Measurements from ENCODE around the gene NOS3. TPM values are rescaled to one million over a fixed set of nuclear protein-coding genes. Genes with fewer than 3 reads are reported as not detected.
A peak's percentile ranks its signal among the peaks of the same experiment; 100 is the strongest.

Gene NOS3
- total and polyA plus RNA-seq, 9 of the 15 experiments (the other 6 are each of a cell fraction or from before 2014, with no cell fraction given): 1.1 to 121 (median 23.6) TPM

DNA sequence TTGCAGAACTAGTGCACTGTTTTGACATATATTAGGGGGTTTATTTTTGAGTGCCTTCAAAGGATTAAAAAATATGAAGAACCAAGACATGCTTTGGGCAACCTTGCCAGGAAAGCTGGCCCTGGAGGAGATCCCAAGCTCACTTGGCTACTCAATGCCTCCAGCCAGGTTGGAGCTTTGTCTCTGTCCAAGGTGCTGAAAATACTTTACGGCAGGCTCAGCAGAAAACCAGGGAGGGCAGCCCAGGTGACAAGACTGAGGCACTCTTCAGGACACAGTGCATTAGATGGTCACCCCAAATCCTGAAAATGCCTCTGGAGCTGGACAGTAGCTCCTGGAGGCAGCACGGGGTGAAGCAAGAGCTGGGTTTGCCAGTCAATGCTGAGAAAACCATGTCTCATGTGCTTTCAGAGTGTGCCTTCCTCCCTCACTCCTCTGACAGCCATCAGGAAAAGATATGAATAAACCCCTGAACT lies 6.9 kb upstream of the NOS3 start (continued):
- no peak for TF ChIP-seq NFATC3 (IDR thresholded peaks at IDR 0.05)
- TF ChIP-seq HDGF (IDR thresholded peaks at IDR 0.05): no peak
- no peak for TF ChIP-seq SETDB1 (IDR thresholded peaks at IDR 0.05; ENCODE audit: low read length)
- TF ChIP-seq, protein P1, sequence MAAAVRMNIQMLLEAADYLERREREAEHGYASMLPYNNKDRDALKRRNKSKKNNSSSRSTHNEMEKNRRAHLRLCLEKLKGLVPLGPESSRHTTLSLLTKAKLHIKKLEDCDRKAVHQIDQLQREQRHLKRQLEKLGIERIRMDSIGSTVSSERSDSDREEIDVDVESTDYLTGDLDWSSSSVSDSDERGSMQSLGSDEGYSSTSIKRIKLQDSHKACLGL (CRISPR knock-in tag; IDR thresholded peaks at IDR 0.05; ENCODE audit: borderline replicate concordance, poor library complexity, severe bottlenecking): no peak
- TF ChIP-seq PKNOX1 (IDR thresholded peaks at IDR 0.05): no peak
- TF ChIP-seq XRCC3 (IDR thresholded peaks at IDR 0.05): no peak
- no peak for TF ChIP-seq GTF2A2 (tag; IDR thresholded peaks at IDR 0.05)
- TF ChIP-seq ZNF444 (CRISPR knock-in tag; IDR thresholded peaks at IDR 0.05): no peak
- no peak for TF ChIP-seq XRCC4 (IDR thresholded peaks at IDR 0.05; ENCODE audit: extremely low read depth, insufficient read depth, insufficient read length)
- 0 out of 2 replicates have a peak, but pooled peaks have one; percentile 17 for TF ChIP-seq RB1 (IDR thresholded peaks at IDR 0.05; ENCODE audit: low read depth)
- TF ChIP-seq, protein P2, sequence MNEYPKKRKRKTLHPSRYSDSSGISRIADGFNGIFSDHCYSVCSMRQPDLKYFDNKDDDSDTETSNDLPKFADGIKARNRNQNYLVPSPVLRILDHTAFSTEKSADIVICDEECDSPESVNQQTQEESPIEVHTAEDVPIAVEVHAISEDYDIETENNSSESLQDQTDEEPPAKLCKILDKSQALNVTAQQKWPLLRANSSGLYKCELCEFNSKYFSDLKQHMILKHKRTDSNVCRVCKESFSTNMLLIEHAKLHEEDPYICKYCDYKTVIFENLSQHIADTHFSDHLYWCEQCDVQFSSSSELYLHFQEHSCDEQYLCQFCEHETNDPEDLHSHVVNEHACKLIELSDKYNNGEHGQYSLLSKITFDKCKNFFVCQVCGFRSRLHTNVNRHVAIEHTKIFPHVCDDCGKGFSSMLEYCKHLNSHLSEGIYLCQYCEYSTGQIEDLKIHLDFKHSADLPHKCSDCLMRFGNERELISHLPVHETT (CRISPR knock-in tag; conservative IDR thresholded peaks at IDR 0.05 in 1 of 2, IDR thresholded peaks at IDR 0.05 in 1 of 2): peak in 1 of 2 experiments; percentile 44; a peak in 1 of 4 replicates
- TF ChIP-seq, protein P3, sequence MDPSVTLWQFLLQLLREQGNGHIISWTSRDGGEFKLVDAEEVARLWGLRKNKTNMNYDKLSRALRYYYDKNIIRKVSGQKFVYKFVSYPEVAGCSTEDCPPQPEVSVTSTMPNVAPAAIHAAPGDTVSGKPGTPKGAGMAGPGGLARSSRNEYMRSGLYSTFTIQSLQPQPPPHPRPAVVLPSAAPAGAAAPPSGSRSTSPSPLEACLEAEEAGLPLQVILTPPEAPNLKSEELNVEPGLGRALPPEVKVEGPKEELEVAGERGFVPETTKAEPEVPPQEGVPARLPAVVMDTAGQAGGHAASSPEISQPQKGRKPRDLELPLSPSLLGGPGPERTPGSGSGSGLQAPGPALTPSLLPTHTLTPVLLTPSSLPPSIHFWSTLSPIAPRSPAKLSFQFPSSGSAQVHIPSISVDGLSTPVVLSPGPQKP (CRISPR knock-in tag; IDR thresholded peaks at IDR 0.05): no peak
- peak; percentile 58; the same call in 1 of the 2 replicates for TF ChIP-seq E2F4 (CRISPR knock-in tag; IDR thresholded peaks at IDR 0.05; ENCODE audit: low read depth)
- TF ChIP-seq SIRT6 (IDR thresholded peaks at IDR 0.05; ENCODE audit: low read depth, low read length): no peak
- TF ChIP-seq RFX1 (IDR thresholded peaks at IDR 0.05): no peak
- TF ChIP-seq SMARCA4 (IDR thresholded peaks at IDR 0.05): no peak
- TF ChIP-seq ZBED1 (IDR thresholded peaks at IDR 0.05): no peak
- TF ChIP-seq STAT6 (CRISPR knock-in tag; IDR thresholded peaks at IDR 0.05): no peak
- TF ChIP-seq BDP1 (IDR thresholded peaks at IDR 0.05; ENCODE audit: insufficient read depth, insufficient read length): no peak
- TF ChIP-seq, protein P4, sequence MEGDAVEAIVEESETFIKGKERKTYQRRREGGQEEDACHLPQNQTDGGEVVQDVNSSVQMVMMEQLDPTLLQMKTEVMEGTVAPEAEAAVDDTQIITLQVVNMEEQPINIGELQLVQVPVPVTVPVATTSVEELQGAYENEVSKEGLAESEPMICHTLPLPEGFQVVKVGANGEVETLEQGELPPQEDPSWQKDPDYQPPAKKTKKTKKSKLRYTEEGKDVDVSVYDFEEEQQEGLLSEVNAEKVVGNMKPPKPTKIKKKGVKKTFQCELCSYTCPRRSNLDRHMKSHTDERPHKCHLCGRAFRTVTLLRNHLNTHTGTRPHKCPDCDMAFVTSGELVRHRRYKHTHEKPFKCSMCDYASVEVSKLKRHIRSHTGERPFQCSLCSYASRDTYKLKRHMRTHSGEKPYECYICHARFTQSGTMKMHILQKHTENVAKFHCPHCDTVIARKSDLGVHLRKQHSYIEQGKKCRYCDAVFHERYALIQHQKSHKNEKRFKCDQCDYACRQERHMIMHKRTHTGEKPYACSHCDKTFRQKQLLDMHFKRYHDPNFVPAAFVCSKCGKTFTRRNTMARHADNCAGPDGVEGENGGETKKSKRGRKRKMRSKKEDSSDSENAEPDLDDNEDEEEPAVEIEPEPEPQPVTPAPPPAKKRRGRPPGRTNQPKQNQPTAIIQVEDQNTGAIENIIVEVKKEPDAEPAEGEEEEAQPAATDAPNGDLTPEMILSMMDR (IDR thresholded peaks at IDR 0.05 in 2 of 3, conservative IDR thresholded peaks at IDR 0.05 in 1 of 3; ENCODE audit: insufficient read depth in 2 of 3, low read depth in 1 of 3, low read length in 3 of 3): no peak

All from K562 (cell line).